Measurements from ENCODE around the gene DNAJC5G.
A peak's percentile ranks its signal among the peaks of the same experiment; 100 is the strongest.
"Not testable (repeated sequence)": the region's sequence is repeated elsewhere in the genome, so short reads cannot be mapped to it uniquely, and the experiment has no call there.

The DNAJC5G gene

DNA sequence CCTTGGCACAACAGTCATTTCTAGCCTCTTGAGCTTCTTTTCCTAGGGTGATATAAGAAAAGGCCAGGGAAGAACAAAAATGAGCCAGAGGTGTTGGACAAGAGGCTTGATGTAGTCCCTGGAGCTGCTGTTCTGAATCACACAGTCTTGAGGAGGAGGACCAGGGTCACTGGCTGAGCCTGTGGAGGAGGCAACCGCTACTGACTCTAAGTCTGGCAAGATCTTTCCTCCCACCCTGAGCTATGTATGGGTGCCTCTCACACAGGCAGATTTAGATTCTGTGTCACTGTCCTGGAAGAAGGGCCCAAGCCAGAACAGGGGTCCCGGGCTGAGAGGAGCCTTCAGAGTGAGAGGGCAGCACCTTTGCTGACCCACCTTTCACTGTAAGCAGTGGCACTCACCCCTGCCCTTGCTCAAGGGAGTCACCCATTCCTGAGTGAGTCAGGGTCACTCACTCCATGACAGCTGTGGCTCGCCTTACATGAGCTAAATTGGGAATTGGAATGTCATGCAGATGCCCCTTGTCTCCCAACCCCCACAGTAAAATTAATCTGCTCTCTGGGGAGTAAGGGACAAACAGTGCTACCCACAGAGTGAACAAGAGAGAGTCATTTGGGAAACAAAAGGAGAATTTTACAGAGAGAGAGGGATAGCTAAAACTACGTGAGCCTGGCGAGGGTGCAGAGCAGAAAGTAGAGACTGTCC, 6.8 kb downstream of the DNAJC5G start, which contains the start of gene TRIM54:
TSS of gene TRIM54 (plus strand) at position 575 of the 705 bp plus-strand sequence. CDS start 303 bp downstream, outside the sequence.
- no peak for DNase-seq

DNA sequence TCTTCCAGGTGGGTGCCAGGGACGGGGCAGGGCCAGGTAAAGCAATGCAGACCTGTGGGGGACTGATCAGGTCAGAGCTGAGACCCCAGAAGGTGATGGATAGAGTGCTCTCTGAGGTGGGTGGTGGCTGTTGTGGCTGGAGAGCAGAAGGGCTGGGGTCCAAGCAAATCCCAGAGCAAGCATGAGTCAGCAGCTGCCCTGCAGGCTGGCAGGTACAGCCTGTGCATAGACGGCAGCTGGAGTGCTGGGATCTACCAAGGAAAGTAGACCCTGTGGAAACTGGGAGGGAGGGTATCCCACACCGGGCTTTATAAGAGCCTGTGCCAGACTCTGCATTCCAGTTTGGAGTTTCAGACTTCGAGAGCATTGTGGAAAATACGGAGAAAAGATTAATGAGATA, 7.7 kb downstream of the DNAJC5G start:
- DNase-seq: no peak

GRCh38 chr2:27284996-27285395, 9.8 kb downstream of the DNAJC5G start:
- no peak for DNase-seq

GRCh38 chr2:27285481-27285880, 10.2 kb downstream of the DNAJC5G start:
- no peak for DNase-seq

DNA sequence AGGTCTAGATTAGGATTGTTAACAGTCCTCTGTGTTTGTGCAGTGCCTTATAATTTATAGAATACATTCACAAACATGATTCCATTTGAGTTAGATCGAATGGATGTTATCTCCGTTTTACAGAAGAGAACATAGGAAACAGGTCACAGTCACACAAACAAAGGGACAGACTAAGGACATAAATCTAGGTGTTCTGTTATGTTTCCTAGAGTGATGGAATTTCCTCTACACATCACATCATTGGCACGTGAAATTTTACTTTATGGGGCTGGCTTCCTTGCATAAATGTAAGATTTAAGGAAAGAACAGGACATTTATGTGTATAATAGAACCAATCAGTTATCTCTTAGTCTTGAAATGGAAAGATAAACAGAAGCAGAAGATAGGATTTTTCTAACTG, 13.4 kb downstream of the DNAJC5G start:
- no peak for DNase-seq

GRCh38 chr2:27290549-27290948, 15.3 kb downstream of the DNAJC5G start:
- no peak for DNase-seq

DNA sequence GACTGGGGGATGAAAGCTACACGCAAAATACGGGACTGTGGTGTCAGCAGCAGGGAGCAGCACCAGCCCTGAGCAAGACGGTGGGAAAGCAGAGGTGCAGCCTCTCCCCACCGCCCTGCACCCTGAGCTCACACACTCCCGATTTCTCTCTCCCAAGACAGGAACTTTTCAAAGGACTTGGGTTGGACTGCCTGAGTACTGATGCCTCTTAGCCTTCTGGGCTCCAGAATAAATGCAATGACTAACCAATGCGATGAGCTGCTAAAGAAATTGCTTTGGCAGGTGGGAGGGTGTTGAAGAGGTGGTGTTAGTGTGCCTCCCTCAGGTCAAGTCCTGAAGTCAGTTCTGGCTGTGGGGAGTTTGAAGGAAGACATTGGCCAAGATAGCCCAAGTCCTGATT, 16.6 kb downstream of the DNAJC5G start:
- DNase-seq: no peak

GRCh38 chr2:27294928-27295327, 19.7 kb downstream of the DNAJC5G start:
- DNase-seq: no peak

DNA sequence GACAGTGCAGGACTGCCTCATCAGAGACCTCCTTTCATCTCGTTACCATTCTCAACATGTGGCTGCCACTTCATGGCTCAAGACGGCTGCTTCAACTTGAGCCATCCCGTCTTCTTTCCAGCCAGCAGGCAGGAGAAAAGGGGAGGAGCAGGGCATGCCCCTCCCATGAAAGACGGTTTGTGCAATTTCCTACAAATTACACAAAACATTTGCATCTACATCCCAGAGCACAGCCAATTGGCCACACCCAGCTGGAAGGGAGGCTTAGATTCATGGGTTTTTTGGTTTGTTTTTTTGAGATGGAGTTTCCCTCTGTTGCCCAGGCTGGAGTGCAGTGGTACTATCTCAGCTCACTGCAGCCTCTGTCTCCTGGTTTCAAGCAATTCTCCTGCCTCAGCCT, 21.2 kb downstream of the DNAJC5G start:
- DNase-seq: no peak

GRCh38 chr2:27297195-27297594, 22.0 kb downstream of the DNAJC5G start:
- no peak for DNase-seq

DNA sequence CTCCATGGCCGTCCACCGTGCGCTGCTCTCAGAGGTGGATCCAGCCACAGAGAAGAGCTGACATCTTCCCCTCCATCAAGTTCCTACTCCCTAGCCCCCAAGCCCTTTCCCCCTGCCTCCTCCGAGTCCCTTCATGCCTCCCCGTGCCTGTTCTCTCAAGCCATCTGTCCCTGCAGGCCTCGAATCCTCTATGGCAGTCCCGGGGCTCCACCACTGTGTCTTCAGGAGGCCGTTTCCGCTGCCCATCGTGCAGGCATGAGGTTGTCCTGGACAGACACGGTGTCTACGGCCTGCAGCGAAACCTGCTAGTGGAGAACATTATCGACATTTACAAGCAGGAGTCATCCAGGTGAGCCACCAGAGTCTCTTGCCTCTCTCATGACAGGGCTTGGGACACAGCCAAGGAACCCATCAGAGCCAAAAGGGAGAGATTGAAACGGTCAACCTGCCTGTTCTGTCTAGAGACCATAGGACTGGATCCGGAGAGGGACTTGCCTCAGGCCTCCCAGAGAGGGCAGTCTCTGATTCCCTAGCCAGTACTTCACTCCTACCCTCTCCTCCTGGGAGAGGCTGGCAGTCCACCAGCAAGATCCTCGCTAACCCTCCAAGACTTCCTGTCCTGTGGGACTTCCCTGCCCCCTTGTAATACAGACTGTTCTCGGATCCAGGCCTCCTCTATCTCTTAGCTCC, 23.3 kb downstream of the DNAJC5G start:
- no peak for DNase-seq

- not testable (repeated sequence) for DNase-seq
These were observed 25.4 kb downstream of the DNAJC5G start for GRCh38 chr2:27300606-27301005.

DNA sequence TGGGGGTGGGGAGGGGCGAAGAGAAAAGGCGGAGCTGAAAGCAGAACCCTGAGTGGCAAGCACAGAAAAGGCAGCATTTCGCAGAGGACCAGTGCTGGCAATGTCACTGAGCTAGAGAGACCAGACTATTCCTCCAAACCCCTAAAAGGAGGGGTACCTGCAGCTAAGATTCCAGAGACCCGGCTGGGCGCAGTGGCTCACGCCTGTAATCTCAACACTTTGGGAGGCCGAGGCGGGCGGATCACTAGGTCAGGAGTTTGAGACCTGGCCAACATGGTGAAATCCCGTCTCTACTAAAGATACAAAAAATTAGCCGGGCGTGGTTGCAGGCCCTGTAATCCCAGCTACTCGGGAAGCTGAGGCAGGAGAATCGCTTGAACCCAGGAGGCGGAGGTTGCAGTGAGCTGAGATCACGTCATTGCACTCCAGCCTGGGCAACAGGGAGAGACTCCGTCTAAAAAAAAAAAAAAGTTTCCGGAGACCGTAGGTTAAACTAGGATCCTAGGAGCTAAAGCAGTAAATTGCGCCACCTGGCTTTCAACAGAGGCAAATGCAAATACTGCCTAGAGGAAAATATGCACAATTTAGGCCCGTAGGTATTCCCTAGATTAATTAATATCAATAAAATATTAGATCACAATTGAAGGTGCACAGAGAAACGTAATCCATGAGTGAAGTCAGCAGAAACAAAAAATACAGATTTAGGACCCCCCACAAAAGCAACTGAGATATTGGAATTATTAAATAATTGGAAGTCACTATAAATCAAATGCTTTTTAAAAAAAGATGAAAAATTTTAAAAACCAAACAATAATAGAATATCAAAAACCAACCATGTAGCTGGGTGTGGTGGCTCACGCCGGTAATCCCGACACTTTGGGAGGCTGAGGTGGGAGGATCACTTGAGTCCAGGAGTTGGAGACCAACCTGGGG, 28.1 kb downstream of the DNAJC5G start:
- DNase-seq: peak; percentile 18 to 58

GRCh38 chr2:27304488-27305240, 29.4 kb downstream of the DNAJC5G start:
- DNase-seq: no peak

GRCh38 chr2:27305516-27305915, 30.3 kb downstream of the DNAJC5G start:
- no peak for DNase-seq

- no peak for DNase-seq
These were observed 30.9 kb downstream of the DNAJC5G start for GRCh38 chr2:27306136-27306535.

GRCh38 chr2:27306573-27307286, 31.5 kb downstream of the DNAJC5G start:
- DNase-seq: no peak

- DNase-seq: no peak
These were observed 32.0 kb downstream of the DNAJC5G start for GRCh38 chr2:27307287-27307544.

DNA sequence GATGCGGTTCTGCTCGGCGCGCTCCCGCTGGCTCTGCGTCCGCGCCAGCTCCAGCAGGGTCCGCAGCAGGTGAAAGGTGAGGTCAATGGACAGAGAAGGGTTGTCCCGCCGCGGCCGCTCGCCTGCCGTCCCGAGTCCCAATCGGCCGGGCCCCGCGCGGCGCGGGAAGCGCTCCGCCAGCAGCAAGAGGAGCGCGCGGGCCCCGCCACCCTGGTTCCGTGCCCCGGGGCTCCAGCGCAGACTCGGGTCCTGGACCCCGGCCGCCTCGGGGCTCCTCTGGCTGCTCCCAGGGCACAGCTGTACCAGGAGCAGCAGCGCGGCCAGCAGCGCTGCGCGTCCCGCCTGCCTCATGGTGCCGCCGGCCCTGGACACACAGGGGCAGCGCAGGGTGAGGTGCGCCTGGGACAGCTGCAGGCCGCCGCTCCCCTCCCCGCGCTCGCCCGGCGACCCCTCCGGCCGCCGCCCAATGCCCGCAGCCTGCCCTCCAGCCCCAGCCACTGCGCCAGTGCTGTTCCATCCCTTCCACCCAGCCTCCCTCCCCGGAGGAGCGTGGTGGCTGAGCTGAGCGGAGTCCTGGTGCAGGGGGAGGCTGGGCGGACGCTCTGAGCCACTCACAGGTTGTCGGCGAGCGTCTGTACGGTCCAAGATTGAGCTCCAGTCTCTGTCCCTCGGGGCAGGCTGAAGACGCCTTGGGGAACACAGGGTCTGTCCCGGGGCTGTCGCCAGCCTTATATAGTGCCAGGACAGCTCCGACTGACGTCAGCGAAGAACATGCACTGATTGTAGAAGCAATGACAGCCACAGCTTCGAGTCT, 32.5 kb downstream of the DNAJC5G start:
- DNase-seq: no peak

- no peak for DNase-seq
These were observed 33.2 kb downstream of the DNAJC5G start, which contains the start of gene UCN for GRCh38 chr2:27308359-27308881. UCN (minus strand) TSS chr2:27308445; CDS start chr2:27307895, 550 bp downstream.

GRCh38 chr2:27309651-27310050, 34.4 kb downstream of the DNAJC5G start:
- DNase-seq: no peak

All from NCI-H1930 (cell line).